Panc1 (cell line): Measurements from ENCODE around the gene SPIRE1. TPM values are rescaled to one million over a fixed set of nuclear protein-coding genes. Genes with fewer than 3 reads are reported as not detected.
"Not testable (repeated sequence)": the region's sequence is repeated elsewhere in the genome, so short reads cannot be mapped to it uniquely, and the experiment has no call there.

ENCODE experiments used
- ATAC-seq: fragments of 200-7000 bp; cut with Tn5 transposase; 2 replicates; pipeline ENCODE4 v1.9.1; 2020; ENCODE audit warnings: mild to moderate bottlenecking, moderate library complexity
- BruUV-seq: library from RNA; stranded (reverse); fragments of 400-500 nt; replicated peaks from 2 replicates; lab custom pipeline; 2021; lab: Mats Ljungman, UMichigan
- CTCF ChIA-PET: fragments of 300-600 bp; sonication (Branson Sonifier 250); formaldehyde crosslinking; loops from one replicate; lab custom pipeline; 2022; ENCODE audit warnings: antibody characterized with exemption; lab: Charles Lee
- POLR2A ChIA-PET: fragments of 300-600 bp; sonication (Branson Sonifier 250); formaldehyde crosslinking; loops from one replicate; lab custom pipeline; 2022; ENCODE audit warnings: antibody characterized with exemption; lab: Charles Lee
- DNase-seq: peaks from one replicate; pipeline ENCODE4 v3.0.0-alpha.2; 2010; ENCODE audit warnings: low read depth, low spot score
- H3K27ac ChIP-seq: 2 replicates; pipeline ENCODE4 v1.5.1; 2011; ENCODE audit warnings: mild to moderate bottlenecking, low read length, inconsistent platforms
- H3K27me3 ChIP-seq: fragments of 200-500 bp; sonication (Bioruptor generic); 2 replicates; pipeline ENCODE4 v1.6.0; 2014; ENCODE audit warnings: low read length, inconsistent platforms; ENCODE audit not compliant: control insufficient read depth, insufficient read depth
- H3K36me3 ChIP-seq: fragments of 200-500 bp; sonication (Bioruptor generic); 2 replicates; pipeline ENCODE4 v1.5.1; 2014; ENCODE audit warnings: inconsistent platforms, mild to moderate bottlenecking, low read length, moderate library complexity; ENCODE audit not compliant: control insufficient read depth, insufficient read depth
- H3K4me1 ChIP-seq: 2 replicates; pipeline ENCODE4 v1.5.1; 2011; ENCODE audit warnings: inconsistent platforms, mild to moderate bottlenecking, low read length, moderate library complexity; ENCODE audit not compliant: control insufficient read depth, insufficient read depth
- H3K4me3 ChIP-seq, 2 experiments: 2 replicates each; pipeline ENCODE4 v1.5.1; 2011 to 2012; ENCODE audit warnings: low read depth in 2 of 2, low read length in 2 of 2, mild to moderate bottlenecking in 2 of 2, inconsistent platforms in 1 of 2, moderate library complexity in 1 of 2
- H3K9me3 ChIP-seq: fragments of 200-500 bp; sonication (Bioruptor generic); 2 replicates; pipeline ENCODE4 v1.5.1; 2014; ENCODE audit warnings: low read depth, mild to moderate bottlenecking, inconsistent platforms, low read length, moderate library complexity; ENCODE audit not compliant: control insufficient read depth, insufficient read depth
- CTCF ChIP-seq: fragments of 450-650 bp; IDR thresholded peaks from 2 replicates; pipeline ENCODE4 v1.5.1; 2017; ENCODE audit warnings: mild to moderate bottlenecking
- POLR2AphosphoS5 ChIP-seq: IDR thresholded peaks from 2 replicates; pipeline ENCODE4 v1.6.1; 2012; ENCODE audit warnings: mild to moderate bottlenecking, low read depth, low read length, moderate library complexity
- REST ChIP-seq, 2 experiments: IDR thresholded peaks; 2 replicates each; pipeline ENCODE4 v1.6.1; 2011 to 2012; ENCODE audit warnings: low read depth in 2 of 2, control low read depth in 1 of 2, low read length in 1 of 2, mild to moderate bottlenecking in 1 of 2, moderate library complexity in 1 of 2; ENCODE audit not compliant: insufficient read depth in 1 of 2
- SIN3A ChIP-seq: IDR thresholded peaks from 2 replicates; pipeline ENCODE4 v1.6.1; 2012; ENCODE audit warnings: low read depth, mild to moderate bottlenecking, low read length, moderate library complexity, borderline replicate concordance; ENCODE audit not compliant: insufficient read depth
- TCF7L2 ChIP-seq: IDR thresholded peaks from 2 replicates; pipeline ENCODE4 v1.6.1; 2011; ENCODE audit warnings: mild to moderate bottlenecking, low read depth, low read length, inconsistent platforms
- in situ Hi-C: cut with HindIII; loops from 2 replicates; pipeline ENCODE4 v1.10.0; 2016; ENCODE audit warnings: low sequenced_read_pairs, low pct_unique_long_range_greater_than_20kb
- intact Hi-C: fragments of 100-400 bp; cut with micrococcal nuclease; formaldehyde crosslinking; loops from one replicate; pipeline ENCODE4 v1.10.0; 2022; ENCODE audit not compliant: unreplicated experiment
- total RNA-seq: library from RNA; stranded (reverse); gene quantifications from one replicate; pipeline ENCODE4 v1.2.1, GENCODE V29; 2021; ENCODE audit not compliant: unreplicated experiment

Gene SPIRE1
- total RNA-seq, 1 experiment from 2014 or later: 45.5 TPM

- no TSS peak for BruUV-seq
- ATAC-seq: no peak
- Histone ChIP-seq H3K4me3 (no peak overlapping the region), H3K4me1 (no peaks in the 10 kb centered on the region; the same call in 1 of the 2 replicates), H3K36me3 (no peaks in the 10 kb centered on the region), H3K9me3 (0 out of 2 replicates have a peak, but pooled peaks cover 2% of the 10 kb centered on the region), H3K27me3 (no peaks in the 10 kb centered on the region), H3K27ac (no peak overlapping the region)
- ChIA-PET POLR2A (no interaction called here), CTCF (no interaction called here)
- TF ChIP-seq CTCF: no peak
- TF ChIP-seq REST (IDR thresholded peaks at IDR 0.05; ENCODE audit: insufficient read depth in 1 of 2, low read depth in 2 of 2, low read length in 1 of 2): no peak
- no peak for TF ChIP-seq SIN3A
- no peak for TF ChIP-seq POLR2AphosphoS5
- no peak for TF ChIP-seq TCF7L2
- intact Hi-C loops (no loop called here), in situ Hi-C loops (no loop called here)
- no peak for DNase-seq
These were observed 93.5 kb downstream of the SPIRE1 start for GRCh38 chr18:12564378-12564777.

GRCh38 chr18:12560600-12560999 is 97.3 kb downstream of the SPIRE1 start:
- BruUV-seq, H3K4me1 ChIP-seq, H3K9me3 ChIP-seq, intact Hi-C loops, H3K27ac ChIP-seq, H3K4me3 ChIP-seq, DNase-seq, in situ Hi-C loops, ATAC-seq, H3K36me3 ChIP-seq, H3K27me3 ChIP-seq, POLR2A ChIA-PET, CTCF ChIA-PET: not testable (repeated sequence)

- Histone ChIP-seq H3K9me3 (peaks cover 4% of the 10 kb centered on the region; the same call in 1 of the 2 replicates), H3K27ac (no peak overlapping the region), H3K4me1 (no peaks in the 10 kb centered on the region), H3K27me3 (no peaks in the 10 kb centered on the region), H3K36me3 (no peaks in the 10 kb centered on the region), H3K4me3 (no peak overlapping the region)
- no peak for DNase-seq
- TF ChIP-seq POLR2AphosphoS5 (no peak), TCF7L2 (no peak)
- intact Hi-C loops: loop anchor here (10.0 kb wide), 1 partner anchor 95 kb away; the partner anchor contains the start of gene SPIRE1
- BruUV-seq: no TSS peak
- ChIA-PET POLR2A (no interaction called here), CTCF (no interaction called here)
- in situ Hi-C loops: no loop called here
- ATAC-seq: no peak
These were observed 98.6 kb downstream of the SPIRE1 start for GRCh38 chr18:12559319-12559718.
